ENCODE results near the gene RPS26. TPM values are rescaled to one million over a fixed set of nuclear protein-coding genes. Genes with fewer than 3 reads are reported as not detected.

RPS26 gene
- total and polyA plus RNA-seq, 3 experiments from 2014 or later, result 48.8 to 1,127 (median 59.9) TPM

DNA sequence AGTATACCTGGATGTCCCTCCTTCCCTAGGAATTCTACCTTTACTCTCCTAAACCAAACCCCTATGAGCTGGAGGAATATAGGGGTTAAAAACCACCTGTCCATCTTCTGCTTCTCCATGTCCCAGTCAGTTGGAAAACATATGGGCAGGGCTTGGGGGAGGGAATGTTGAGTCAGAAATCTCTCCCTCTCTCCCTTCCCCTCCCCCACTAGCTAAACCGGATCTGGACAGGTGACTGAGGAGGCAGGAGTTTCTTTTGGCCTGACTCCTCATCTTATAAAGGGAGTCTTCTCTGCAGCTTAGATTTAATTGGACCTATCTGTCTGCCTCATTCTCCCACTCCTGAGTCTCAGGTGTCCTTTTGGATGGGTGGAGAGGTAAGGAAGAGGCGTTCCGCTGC lies 44.4 kb downstream of the RPS26 start:
- H3K36me3 ChIP-seq (ENCODE audit: insufficient read depth, low read length), result no peaks in the 10 kb centered on the region
- no peak for DNase-seq
- H3K27ac Mint-ChIP-seq, result peak overlapping the region in 1 of 8 donors; percentile 30
- H3K36me3 Mint-ChIP-seq, result no peaks in the 10 kb centered on the region
- no peaks in the 10 kb centered on the region for H3K4me1 ChIP-seq (ENCODE audit: insufficient read depth, low read length)
- H3K27me3 Mint-ChIP-seq, result peaks cover 7 to 11% of the 10 kb centered on the region in 2 donors
- no peak overlapping the region for H3K4me3 ChIP-seq (ENCODE audit: low read length)
- H3K9me3 Mint-ChIP-seq, result no peaks in the 10 kb centered on the region
- H3K4me3 Mint-ChIP-seq, result no peak overlapping the region
- H3K27me3 ChIP-seq (ENCODE audit: insufficient read depth, low read length, poor library complexity, severe bottlenecking), result peaks cover 1% of the 10 kb centered on the region
- no peaks in the 10 kb centered on the region for H3K9me3 ChIP-seq (ENCODE audit: low read length)
- peaks cover 0 to under 1% (median 0%) of the 10 kb centered on the region in 3 donors for H3K4me1 Mint-ChIP-seq
- H3K27ac ChIP-seq (ENCODE audit: low read depth, low read length), result no peak overlapping the region
- CTCF ChIA-PET, result interaction anchor here (0.8 to 3.0 kb wide), 9 partner anchors 9 to 274 kb away, joined by 3 to 15 read pairs (median 4); partner anchors contain the start of genes ESYT1, RPL41, SMARCC2 and STAT2
- POLR2A ChIA-PET, result no interaction called here

DNA sequence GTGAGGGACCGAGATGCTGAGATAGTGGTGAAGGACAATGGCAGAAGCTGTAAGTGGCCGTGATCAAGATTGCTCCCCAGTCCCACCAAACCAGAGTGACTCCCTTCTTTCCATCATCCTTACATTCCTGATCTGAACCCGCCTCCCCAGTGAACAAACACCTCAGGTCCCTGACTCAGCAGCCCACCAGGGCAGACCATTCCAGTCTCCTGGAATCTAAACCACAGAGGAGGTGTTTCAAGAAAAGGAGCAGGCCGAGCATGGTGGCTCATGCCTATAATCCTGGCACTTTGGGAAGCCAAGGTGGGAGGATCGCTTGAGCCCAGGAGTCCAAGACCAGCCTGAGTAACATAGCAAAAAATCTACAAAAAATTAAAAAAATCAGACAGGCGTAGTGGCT lies 44.9 kb downstream of the RPS26 start:
- Histone ChIP-seq H3K27ac (ENCODE audit: low read depth, low read length) (no peak overlapping the region), H3K9me3 (ENCODE audit: low read length) (no peaks in the 10 kb centered on the region), H3K4me3 (ENCODE audit: low read length) (no peak overlapping the region), H3K4me1 (ENCODE audit: insufficient read depth, low read length) (no peaks in the 10 kb centered on the region), H3K36me3 (ENCODE audit: insufficient read depth, low read length) (no peaks in the 10 kb centered on the region), H3K27me3 (ENCODE audit: insufficient read depth, low read length, poor library complexity, severe bottlenecking) (no peaks in the 10 kb centered on the region)
- CTCF ChIA-PET, result interaction anchor here (0.9 to 3.0 kb wide), 4 partner anchors 9 to 103 kb away, joined by 3 to 15 read pairs (median 4); partner anchors contain the start of genes RPL41, SMARCC2 and ZC3H10
- Mint-ChIP-seq H3K4me3 (no peak overlapping the region), H3K36me3 (no peaks in the 10 kb centered on the region), H3K27me3 (peaks cover 7% of the 10 kb centered on the region in 2 donors), H3K4me1 (no peaks in the 10 kb centered on the region), H3K27ac (peak overlapping the region in 1 of 8 donors; percentile 30), H3K9me3 (no peaks in the 10 kb centered on the region)
- DNase-seq, result no peak
- POLR2A ChIA-PET, result no interaction called here

GRCh38 chr12:56087220-56087619 lies 45.5 kb downstream of the RPS26 start:
- ChIA-PET CTCF (interaction anchor here (0.5 kb wide), 1 partner anchor 40 kb away, joined by 3 read pairs; no protein-coding TSS in a partner anchor), POLR2A (no interaction called here)
- no peak for DNase-seq
- Histone ChIP-seq H3K4me3 (ENCODE audit: low read length) (no peak overlapping the region), H3K27me3 (ENCODE audit: insufficient read depth, low read length, poor library complexity, severe bottlenecking) (no peaks in the 10 kb centered on the region), H3K4me1 (ENCODE audit: insufficient read depth, low read length) (no peaks in the 10 kb centered on the region), H3K36me3 (ENCODE audit: insufficient read depth, low read length) (no peaks in the 10 kb centered on the region), H3K27ac (ENCODE audit: low read depth, low read length) (no peak overlapping the region), H3K9me3 (ENCODE audit: low read length) (no peaks in the 10 kb centered on the region)
- H3K4me3 Mint-ChIP-seq, result no peak overlapping the region
- H3K9me3 Mint-ChIP-seq, result no peaks in the 10 kb centered on the region
- H3K27me3 Mint-ChIP-seq, result peaks cover 7% of the 10 kb centered on the region in 2 donors
- H3K4me1 Mint-ChIP-seq, result no peaks in the 10 kb centered on the region
- peak overlapping the region in 1 of 8 donors; percentile 82 for H3K27ac Mint-ChIP-seq
- no peaks in the 10 kb centered on the region for H3K36me3 Mint-ChIP-seq

Other genes with a start within 250 kb of the RPS26 start
- gene SARNP, start 224.2 kb upstream of the RPS26 start, total RNA-seq, result 100 to 1,000 TPM in 1 of 2 experiments, 10 to 100 TPM in 1; 89.7 to 103 TPM
- 109 TPM for gene SARNP, start 224.2 kb upstream of the RPS26 start, polyA plus RNA-seq
- 10 to 100 TPM; 49.0 to 49.7 TPM for gene ORMDL2, start 223.9 kb upstream of the RPS26 start, total RNA-seq
- gene ORMDL2, start 223.9 kb upstream of the RPS26 start, polyA plus RNA-seq, result 110 TPM
- 10 to 100 TPM; 39.1 to 40.8 TPM for gene DNAJC14, start 212.3 kb upstream of the RPS26 start, total RNA-seq
- 40.2 TPM for gene DNAJC14, start 212.3 kb upstream of the RPS26 start, polyA plus RNA-seq
- gene MMP19, start 199.0 kb upstream of the RPS26 start, total RNA-seq, result 1 to 10 TPM in 1 of 2 experiments, under 1 TPM in 1; 0.29 to 1.0 TPM
- gene MMP19, start 199.0 kb upstream of the RPS26 start, polyA plus RNA-seq, result not detected
- gene PYM1, start 114.0 kb upstream of the RPS26 start, total RNA-seq, result 10 to 100 TPM; 35.8 to 38.4 TPM
- gene PYM1, start 114.0 kb upstream of the RPS26 start, polyA plus RNA-seq, result 80.8 TPM
- 100 to 1,000 TPM; 221 to 236 TPM for gene DGKA, start 110.8 kb upstream of the RPS26 start, total RNA-seq
- 234 TPM for gene DGKA, start 110.8 kb upstream of the RPS26 start, polyA plus RNA-seq
- gene PMEL, start 75.9 kb upstream of the RPS26 start, total RNA-seq, result under 1 TPM; 0.28 to 0.33 TPM
- not detected for gene PMEL, start 75.9 kb upstream of the RPS26 start, polyA plus RNA-seq
- 100 to 1,000 TPM; 117 to 125 TPM for gene CDK2, start 75.1 kb upstream of the RPS26 start, total RNA-seq
- 8.2 TPM for gene CDK2, start 75.1 kb upstream of the RPS26 start, polyA plus RNA-seq
- gene RAB5B, start 67.8 kb upstream of the RPS26 start, total RNA-seq, result 10 to 100 TPM; 36.6 to 38.3 TPM
- 68.5 TPM for gene RAB5B, start 67.8 kb upstream of the RPS26 start, polyA plus RNA-seq
- gene SUOX, start 44.6 kb upstream of the RPS26 start, total RNA-seq, result 1 to 10 TPM; 2.3 to 2.5 TPM
- gene SUOX, start 44.6 kb upstream of the RPS26 start, polyA plus RNA-seq, result 0.90 TPM
- 10 to 100 TPM; 11.0 to 11.6 TPM for gene IKZF4, start 20.9 kb upstream of the RPS26 start, total RNA-seq
- gene IKZF4, start 20.9 kb upstream of the RPS26 start, polyA plus RNA-seq, result 0.86 TPM
- 1 to 10 TPM; 1.7 to 1.9 TPM for gene ERBB3, start 38.2 kb downstream of the RPS26 start, total RNA-seq
- gene ERBB3, start 38.2 kb downstream of the RPS26 start, polyA plus RNA-seq, result 0.63 TPM
- gene PA2G4, start 62.6 kb downstream of the RPS26 start, total RNA-seq, result 100 to 1,000 TPM; 468 to 504 TPM
- 249 TPM for gene PA2G4, start 62.6 kb downstream of the RPS26 start, polyA plus RNA-seq
- gene RPL41, start 74.7 kb downstream of the RPS26 start, total RNA-seq, result 1,000 to 10,000 TPM; 5,711 to 5,990 TPM
- 7,268 TPM for gene RPL41, start 74.7 kb downstream of the RPS26 start, polyA plus RNA-seq
- 1 to 10 TPM; 8.1 to 9.0 TPM for gene ZC3H10, start 76.3 kb downstream of the RPS26 start, total RNA-seq
- gene ZC3H10, start 76.3 kb downstream of the RPS26 start, polyA plus RNA-seq, result 3.2 TPM
- 100 to 1,000 TPM; 185 to 191 TPM for gene ESYT1, start 86.3 kb downstream of the RPS26 start, total RNA-seq
- gene ESYT1, start 86.3 kb downstream of the RPS26 start, polyA plus RNA-seq, result 374 TPM
- 10 to 100 TPM; 68.6 to 70.0 TPM for gene MYL6B, start 110.7 kb downstream of the RPS26 start, total RNA-seq
- 6.2 TPM for gene MYL6B, start 110.7 kb downstream of the RPS26 start, polyA plus RNA-seq
- 1,000 to 10,000 TPM; 1,010 to 1,017 TPM for gene MYL6, start 116.4 kb downstream of the RPS26 start, total RNA-seq
- gene MYL6, start 116.4 kb downstream of the RPS26 start, polyA plus RNA-seq, result 2,423 TPM
- 100 to 1,000 TPM; 107 to 118 TPM for gene SMARCC2, start 147.6 kb downstream of the RPS26 start, total RNA-seq
- 92.4 TPM for gene SMARCC2, start 147.6 kb downstream of the RPS26 start, polyA plus RNA-seq
- 10 to 100 TPM; 41.2 to 42.3 TPM for gene RNF41, start 180.0 kb downstream of the RPS26 start, total RNA-seq
- gene RNF41, start 180.0 kb downstream of the RPS26 start, polyA plus RNA-seq, result 47.4 TPM
- gene NABP2, start 182.4 kb downstream of the RPS26 start, total RNA-seq, result 100 to 1,000 TPM; 102 to 104 TPM
- 4.6 TPM for gene NABP2, start 182.4 kb downstream of the RPS26 start, polyA plus RNA-seq
- under 1 TPM; 0.35 to 0.62 TPM for gene SLC39A5, start 188.1 kb downstream of the RPS26 start, total RNA-seq
- not detected for gene SLC39A5, start 188.1 kb downstream of the RPS26 start, polyA plus RNA-seq
- gene ANKRD52, start 216.5 kb downstream of the RPS26 start, total RNA-seq, result 10 to 100 TPM; 67.0 to 69.9 TPM
- 16.1 TPM for gene ANKRD52, start 216.5 kb downstream of the RPS26 start, polyA plus RNA-seq
- 10 to 100 TPM; 14.3 to 14.4 TPM for gene COQ10A, start 225.0 kb downstream of the RPS26 start, total RNA-seq
- gene COQ10A, start 225.0 kb downstream of the RPS26 start, polyA plus RNA-seq, result 14.2 TPM

Data from CD8-positive, alpha-beta memory T cell (primary cell).